Tibial nerve (tissue), 4 donors: Measurements from ENCODE around the gene MYOG. TPM values are rescaled to one million over a fixed set of nuclear protein-coding genes. Genes with fewer than 3 reads are reported as not detected.

Source experiments
- DNase-seq, 2 donors: peaks; one replicate each; pipeline ENCODE4 v3.0.0-alpha.2; 2019; ENCODE audit warnings: low spot score in 2 of 2
- H3K27ac ChIP-seq, 4 donors: fragments of 200-600 bp; sonication (generic) in 3 of 4; one replicate each; pipeline ENCODE4 v1.5.1; 2017 to 2019; ENCODE audit warnings: mild to moderate bottlenecking in 1 of 4
- H3K27me3 ChIP-seq, 2 donors: fragments of 200-600 bp; sonication (generic) in 1 of 2; one replicate each; pipeline versions ENCODE4 v1.5.1 to v1.6.0; 2017 to 2019
- H3K36me3 ChIP-seq, 3 donors: fragments of 200-600 bp; sonication (generic); one replicate each; pipeline ENCODE4 v1.5.1; 2018 to 2019
- H3K4me1 ChIP-seq, 4 donors: fragments of 200-600 bp; sonication (generic) in 3 of 4; one replicate each; pipeline ENCODE4 v1.5.1; 2017 to 2019
- H3K4me3 ChIP-seq, 4 donors: fragments of 200-600 bp; sonication (generic) in 3 of 4; one replicate each; pipeline ENCODE4 v1.5.1; 2017 to 2019; ENCODE audit warnings: mild to moderate bottlenecking in 1 of 4, moderate library complexity in 1 of 4
- H3K9me3 ChIP-seq, 4 donors: fragments of 200-600 bp; sonication (generic) in 3 of 4; one replicate each; pipeline ENCODE4 v1.5.1; 2017 to 2019
- EP300 ChIP-seq, 2 donors: sonication (generic); formaldehyde crosslinking; IDR thresholded peaks; one replicate each; pipeline ENCODE4 v1.6.1; 2017; ENCODE audit warnings: antibody characterized with exemption in 2 of 2, mild to moderate bottlenecking in 1 of 2
- POLR2A ChIP-seq, 2 donors: fragments of 450-650 bp; IDR thresholded peaks; one replicate each; pipeline ENCODE4 v1.6.1; 2017; ENCODE audit warnings: antibody characterized with exemption in 2 of 2, mild to moderate bottlenecking in 2 of 2, moderate library complexity in 2 of 2
- WGBS, 2 donors: methylation state at CpG; one replicate each; pipeline ENCODE4 v1.1.5; 2018; 5-methylcytosine and 5-hydroxymethylcytosine counted together
- total RNA-seq, 4 donors: library from RNA; depleted of rRNA; stranded (reverse); fragments of >200 nt; gene quantifications; one replicate each; pipeline ENCODE4 v1.1.0, GENCODE V29; 2016
- TF ChIP-seq, protein P1 (sequence below), 5 experiments: fragments of 200-600 bp in 3 of 5; fragments of 450-650 bp in 2 of 5; sonication (generic) in 3 of 5; IDR thresholded peaks; one replicate each; pipeline ENCODE4 v1.5.1; 2016 to 2019; ENCODE audit warnings: antibody characterized with exemption in 5 of 5, mild to moderate bottlenecking in 3 of 5, moderate library complexity in 2 of 5

The MYOG gene
- total RNA-seq, 4 donors from 2014 or later, result not detected

DNA sequence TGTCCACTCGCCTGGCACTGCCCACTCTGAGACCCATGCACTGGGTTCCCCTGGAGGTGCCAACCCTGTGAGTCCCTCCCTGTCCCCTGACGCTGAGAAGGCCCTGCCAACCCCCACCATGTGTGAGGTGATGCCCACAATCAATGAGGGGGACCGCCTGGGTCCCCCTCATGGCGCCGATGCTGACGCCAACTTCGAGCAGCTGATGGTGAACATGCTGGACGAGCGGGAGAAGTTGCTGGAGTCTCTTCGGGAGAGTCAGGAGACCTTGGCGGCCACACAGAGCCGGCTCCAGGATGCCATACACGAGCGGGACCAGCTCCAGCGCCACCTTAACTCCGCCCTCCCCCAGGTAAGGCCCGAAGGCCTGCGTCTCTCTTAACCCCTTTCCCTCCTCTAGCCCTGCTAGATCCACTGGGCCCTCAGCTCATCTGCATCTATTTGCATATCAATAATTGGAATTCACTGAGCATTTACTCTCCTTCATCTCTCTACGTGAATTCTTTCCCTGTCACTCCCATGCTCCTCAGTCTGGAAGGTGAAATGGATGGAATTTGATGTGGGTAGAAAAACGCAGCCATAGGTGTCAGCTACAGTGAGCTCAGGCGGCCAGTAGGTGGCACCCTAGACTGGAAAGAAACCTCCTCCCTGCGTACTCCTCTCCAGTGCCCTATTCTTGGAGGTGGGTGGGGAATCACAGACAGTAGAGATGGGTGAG is 46.8 kb downstream of the MYOG start:
- no peak overlapping the region for H3K4me3 ChIP-seq

DNA sequence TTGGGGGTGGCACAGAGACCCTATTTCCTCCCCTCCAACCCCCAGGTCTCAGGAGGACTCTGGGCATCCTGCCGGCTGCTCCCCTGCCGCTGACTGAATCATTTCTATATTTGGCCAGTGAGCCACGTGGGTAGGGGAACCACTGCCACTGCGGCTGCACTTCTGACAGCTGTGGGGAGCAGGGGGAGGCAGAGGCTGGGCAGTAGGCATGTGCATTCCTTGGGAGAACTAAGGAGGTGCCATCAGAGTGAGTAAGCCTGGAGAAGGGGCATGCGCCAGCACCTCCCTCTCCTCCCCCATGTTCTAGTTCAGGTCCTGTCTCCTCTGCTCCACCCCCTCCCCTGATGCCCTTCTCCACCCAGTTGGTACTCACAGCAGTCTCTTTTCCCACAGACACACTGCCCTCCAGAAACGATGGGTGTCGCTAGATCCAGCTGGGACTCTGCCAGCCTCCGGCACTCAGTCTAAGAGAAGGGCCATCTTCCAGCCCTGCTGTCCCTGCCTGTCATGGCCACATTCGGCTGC is 47.5 kb downstream of the MYOG start:
- Histone ChIP-seq H3K36me3 (no peaks in the 10 kb centered on the region), H3K27ac (no peak overlapping the region), H3K4me1 (peaks cover 0 to 14% (median 0%) of the 10 kb centered on the region in 4 donors), H3K4me3 (no peak overlapping the region), H3K9me3 (no peaks in the 10 kb centered on the region), H3K27me3 (no peaks in the 10 kb centered on the region)
- TF ChIP-seq POLR2A (IDR thresholded peaks at IDR 0.05) (no peak), EP300 (IDR thresholded peaks at IDR 0.05) (no peak)
- TF ChIP-seq, protein P1, sequence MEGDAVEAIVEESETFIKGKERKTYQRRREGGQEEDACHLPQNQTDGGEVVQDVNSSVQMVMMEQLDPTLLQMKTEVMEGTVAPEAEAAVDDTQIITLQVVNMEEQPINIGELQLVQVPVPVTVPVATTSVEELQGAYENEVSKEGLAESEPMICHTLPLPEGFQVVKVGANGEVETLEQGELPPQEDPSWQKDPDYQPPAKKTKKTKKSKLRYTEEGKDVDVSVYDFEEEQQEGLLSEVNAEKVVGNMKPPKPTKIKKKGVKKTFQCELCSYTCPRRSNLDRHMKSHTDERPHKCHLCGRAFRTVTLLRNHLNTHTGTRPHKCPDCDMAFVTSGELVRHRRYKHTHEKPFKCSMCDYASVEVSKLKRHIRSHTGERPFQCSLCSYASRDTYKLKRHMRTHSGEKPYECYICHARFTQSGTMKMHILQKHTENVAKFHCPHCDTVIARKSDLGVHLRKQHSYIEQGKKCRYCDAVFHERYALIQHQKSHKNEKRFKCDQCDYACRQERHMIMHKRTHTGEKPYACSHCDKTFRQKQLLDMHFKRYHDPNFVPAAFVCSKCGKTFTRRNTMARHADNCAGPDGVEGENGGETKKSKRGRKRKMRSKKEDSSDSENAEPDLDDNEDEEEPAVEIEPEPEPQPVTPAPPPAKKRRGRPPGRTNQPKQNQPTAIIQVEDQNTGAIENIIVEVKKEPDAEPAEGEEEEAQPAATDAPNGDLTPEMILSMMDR (IDR thresholded peaks at IDR 0.05), result no peak
- WGBS, 2 donors, result 41% methylated on average over 8 to 9 of the region's 9 CpGs
- no peak for DNase-seq

More for the DNA sequence above, 46.8 kb downstream of the MYOG start:
- TF ChIP-seq, protein P1 (IDR thresholded peaks at IDR 0.05), result peak; percentile 80 to 90 (median 87)
- TF ChIP-seq POLR2A (IDR thresholded peaks at IDR 0.05), result no peak
- no peak for TF ChIP-seq EP300 (IDR thresholded peaks at IDR 0.05)
- Histone ChIP-seq H3K9me3 (no peaks in the 10 kb centered on the region), H3K4me1 (peaks cover 0 to 14% (median 0%) of the 10 kb centered on the region in 4 donors), H3K27ac (no peak overlapping the region), H3K27me3 (no peaks in the 10 kb centered on the region), H3K36me3 (no peaks in the 10 kb centered on the region)
- peak; percentile 59 to 79 for DNase-seq
- 37 to 55% methylated on average over 14 to 21 of the region's 22 CpGs for WGBS, 2 donors

DNA sequence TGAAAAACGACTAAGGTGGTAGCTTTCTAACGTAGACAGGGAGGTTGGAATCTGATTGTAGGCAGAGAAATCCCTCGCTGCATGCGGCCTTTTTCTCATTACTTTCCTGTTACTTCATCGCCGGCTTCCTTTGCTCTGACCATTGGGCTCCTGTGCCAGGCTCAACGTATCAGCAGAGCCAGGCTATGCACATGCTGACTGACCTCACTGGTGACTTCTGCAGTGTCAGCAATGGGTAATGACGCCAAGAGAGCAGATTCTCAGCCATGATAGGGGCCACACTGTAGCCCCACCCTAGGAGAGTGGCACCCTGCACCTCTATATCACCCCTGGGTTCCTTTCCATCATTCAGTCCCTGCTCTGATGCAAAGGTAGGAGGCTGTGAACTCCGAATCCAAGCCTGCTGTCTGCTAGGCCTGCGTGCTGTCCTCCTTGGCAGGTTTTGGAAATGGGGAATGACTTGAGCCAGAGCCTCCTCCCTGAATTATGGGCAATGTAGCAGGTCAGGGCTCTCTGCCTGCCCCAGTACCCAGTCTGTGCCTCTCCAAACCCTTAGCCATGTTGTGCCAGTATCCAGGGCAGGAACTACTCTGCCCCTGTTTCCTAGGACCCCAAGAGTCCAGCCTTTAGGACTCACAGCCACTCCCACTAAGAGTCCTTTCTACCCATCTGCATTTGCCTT is 48.2 kb downstream of the MYOG start:
- TF ChIP-seq, protein P1 (IDR thresholded peaks at IDR 0.05), result no peak
- TF ChIP-seq POLR2A (IDR thresholded peaks at IDR 0.05) (no peak), EP300 (IDR thresholded peaks at IDR 0.05) (no peak)
- Histone ChIP-seq H3K9me3 (no peaks in the 10 kb centered on the region), H3K27ac (no peak overlapping the region), H3K4me1 (peaks cover 0 to 14% (median 0%) of the 10 kb centered on the region in 4 donors), H3K36me3 (no peaks in the 10 kb centered on the region), H3K4me3 (no peak overlapping the region), H3K27me3 (no peaks in the 10 kb centered on the region)
- WGBS, 2 donors, result 71 to 78% methylated on average over 10 of the region's 10 CpGs
- DNase-seq, result no peak

DNA sequence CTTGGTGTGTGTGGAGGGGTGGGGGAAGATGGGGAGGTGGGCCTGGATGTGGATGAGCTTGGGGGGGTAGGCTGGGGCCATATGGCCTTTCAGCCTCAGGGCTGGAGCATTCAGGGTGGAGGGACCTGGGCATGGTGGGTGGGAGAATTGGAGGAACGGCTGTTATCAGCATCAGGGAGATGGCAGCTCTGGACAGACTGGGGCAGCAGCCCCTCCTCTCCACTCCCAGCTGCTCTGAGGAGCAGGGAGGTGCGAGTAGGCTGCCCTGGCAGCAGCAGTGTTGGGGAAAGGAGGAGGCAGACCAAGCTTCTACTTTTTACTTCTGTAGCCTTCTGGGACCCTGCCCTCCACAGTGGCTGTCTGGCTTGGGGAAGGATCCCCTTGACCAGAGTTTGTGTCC is 49.3 kb downstream of the MYOG start:
- Histone ChIP-seq H3K27ac (no peak overlapping the region), H3K27me3 (no peaks in the 10 kb centered on the region), H3K9me3 (no peaks in the 10 kb centered on the region), H3K4me3 (no peak overlapping the region), H3K4me1 (peaks cover 0 to 14% (median 0%) of the 10 kb centered on the region in 4 donors), H3K36me3 (no peaks in the 10 kb centered on the region)
- no peak for DNase-seq
- WGBS, 2 donors, result 27 to 32% methylated on average over 2 of the region's 2 CpGs
- TF ChIP-seq EP300 (IDR thresholded peaks at IDR 0.05), result no peak
- TF ChIP-seq, protein P1 (IDR thresholded peaks at IDR 0.05), result no peak
- TF ChIP-seq POLR2A (IDR thresholded peaks at IDR 0.05), result no peak

DNA sequence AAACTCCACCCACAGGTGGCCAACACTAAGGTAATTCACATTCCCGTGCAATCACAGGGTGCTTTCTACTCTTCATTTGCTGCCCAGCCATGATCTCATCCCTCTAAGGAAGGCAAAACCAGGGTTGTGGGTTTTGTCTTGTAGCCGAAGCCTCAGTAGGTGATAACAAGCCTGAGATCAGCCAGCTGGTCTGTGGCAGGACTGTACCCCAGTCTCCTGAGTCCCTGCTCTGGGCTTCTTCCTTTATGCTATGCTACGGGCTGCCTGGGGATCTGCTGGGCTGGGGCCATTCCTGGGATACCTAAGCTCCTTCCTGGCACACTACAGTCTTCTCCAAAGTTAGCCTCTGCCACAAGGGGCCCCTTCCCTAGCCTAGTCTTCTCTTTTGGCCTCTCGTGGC is 49.7 kb downstream of the MYOG start:
- Histone ChIP-seq H3K27me3 (no peaks in the 10 kb centered on the region), H3K36me3 (no peaks in the 10 kb centered on the region), H3K4me3 (no peak overlapping the region), H3K9me3 (no peaks in the 10 kb centered on the region), H3K4me1 (peaks cover 0 to 14% (median 0%) of the 10 kb centered on the region in 4 donors), H3K27ac (no peak overlapping the region)
- 56 to 62% methylated on average over 4 of the region's 4 CpGs for WGBS, 2 donors
- no peak for DNase-seq
- no peak for TF ChIP-seq EP300 (IDR thresholded peaks at IDR 0.05)
- TF ChIP-seq, protein P1 (IDR thresholded peaks at IDR 0.05), result no peak
- no peak for TF ChIP-seq POLR2A (IDR thresholded peaks at IDR 0.05)
